Gastroesophageal sphincter (tissue), 3 donors: ENCODE measurements around the gene RNU5D-1.

Source experiments
- CTCF ChIP-seq, 4 experiments: fragments of 200-600 bp in 2 of 4; fragments of 450-650 bp in 2 of 4; sonication (generic) in 1 of 4; IDR thresholded peaks; one replicate each; pipeline ENCODE4 v1.5.1; 2017 to 2019; ENCODE audit warnings: antibody characterized with exemption in 4 of 4, mild to moderate bottlenecking in 2 of 4, moderate library complexity in 2 of 4
- EP300 ChIP-seq: sonication (generic); formaldehyde crosslinking; IDR thresholded peaks from one replicate; pipeline ENCODE4 v1.6.1; 2017; ENCODE audit warnings: antibody characterized with exemption, mild to moderate bottlenecking

GRCh38 chr1:44735992-44736391, 5.0 kb upstream of the RNU5D-1 start:
- TF ChIP-seq CTCF (IDR thresholded peaks at IDR 0.05) (no peak), EP300 (no peak)
